ENCODE results near the gene UVRAG. TPM values are rescaled to one million over a fixed set of nuclear protein-coding genes. Genes with fewer than 3 reads are reported as not detected.

UVRAG gene
- total and polyA plus RNA-seq, 4 donors = 4.4 to 15.1 (median 10.0) TPM

DNA sequence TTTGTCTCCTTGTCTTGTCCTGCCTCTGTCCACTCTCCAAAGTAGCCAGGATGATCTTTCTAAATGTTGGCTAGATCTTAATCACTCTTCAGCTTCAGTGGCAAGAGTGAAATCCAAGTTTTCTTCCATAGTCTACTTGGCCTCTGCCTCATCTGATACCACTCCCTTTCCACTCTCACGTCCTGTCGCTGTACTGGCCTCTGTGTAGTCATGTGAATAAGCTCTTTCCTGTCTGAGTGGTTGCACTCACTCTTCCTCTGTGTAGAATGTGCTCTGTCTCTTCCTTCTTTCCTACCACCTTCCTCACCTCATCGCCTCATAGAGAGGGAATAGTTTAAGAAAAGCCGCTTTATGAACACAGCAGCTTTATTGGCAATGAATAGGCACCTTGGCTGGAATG, 304.8 kb downstream of the UVRAG start:
- H3K27ac ChIP-seq (ENCODE audit: low read depth in 1 of 2, low read length in 2 of 2) = no peak overlapping the region
- no peaks in the 10 kb centered on the region for H3K9me3 ChIP-seq (ENCODE audit: control insufficient read depth in 4 of 4, low read length in 3 of 4)
- no peak overlapping the region for H3K9ac ChIP-seq (ENCODE audit: low read depth in 1 of 2, low read length in 2 of 2)
- no peaks in the 10 kb centered on the region for H3K27me3 ChIP-seq (ENCODE audit: control insufficient read depth in 4 of 4, insufficient read depth in 4 of 4, low read length in 3 of 4)
- WGBS = 72% methylated on average over 4 of the region's 4 CpGs
- H3K4me3 ChIP-seq (ENCODE audit: low read depth in 1 of 3, low read length in 3 of 3) = no peak overlapping the region
- no peaks in the 10 kb centered on the region for H3K4me1 ChIP-seq (ENCODE audit: control insufficient read depth in 4 of 4, insufficient read depth in 4 of 4, low read length in 3 of 4)
- TF ChIP-seq HNF4A (conservative IDR thresholded peaks at IDR 0.05) (no peak), RAD21 (IDR thresholded peaks at IDR 0.05) (no peak), TAF1 (conservative IDR thresholded peaks at IDR 0.05) (no peak), FOXA1 (IDR thresholded peaks at IDR 0.05) (no peak), EGR1 (IDR thresholded peaks at IDR 0.05; ENCODE audit: low read depth in 2 of 2) (no peak)
- TF ChIP-seq, protein P1, sequence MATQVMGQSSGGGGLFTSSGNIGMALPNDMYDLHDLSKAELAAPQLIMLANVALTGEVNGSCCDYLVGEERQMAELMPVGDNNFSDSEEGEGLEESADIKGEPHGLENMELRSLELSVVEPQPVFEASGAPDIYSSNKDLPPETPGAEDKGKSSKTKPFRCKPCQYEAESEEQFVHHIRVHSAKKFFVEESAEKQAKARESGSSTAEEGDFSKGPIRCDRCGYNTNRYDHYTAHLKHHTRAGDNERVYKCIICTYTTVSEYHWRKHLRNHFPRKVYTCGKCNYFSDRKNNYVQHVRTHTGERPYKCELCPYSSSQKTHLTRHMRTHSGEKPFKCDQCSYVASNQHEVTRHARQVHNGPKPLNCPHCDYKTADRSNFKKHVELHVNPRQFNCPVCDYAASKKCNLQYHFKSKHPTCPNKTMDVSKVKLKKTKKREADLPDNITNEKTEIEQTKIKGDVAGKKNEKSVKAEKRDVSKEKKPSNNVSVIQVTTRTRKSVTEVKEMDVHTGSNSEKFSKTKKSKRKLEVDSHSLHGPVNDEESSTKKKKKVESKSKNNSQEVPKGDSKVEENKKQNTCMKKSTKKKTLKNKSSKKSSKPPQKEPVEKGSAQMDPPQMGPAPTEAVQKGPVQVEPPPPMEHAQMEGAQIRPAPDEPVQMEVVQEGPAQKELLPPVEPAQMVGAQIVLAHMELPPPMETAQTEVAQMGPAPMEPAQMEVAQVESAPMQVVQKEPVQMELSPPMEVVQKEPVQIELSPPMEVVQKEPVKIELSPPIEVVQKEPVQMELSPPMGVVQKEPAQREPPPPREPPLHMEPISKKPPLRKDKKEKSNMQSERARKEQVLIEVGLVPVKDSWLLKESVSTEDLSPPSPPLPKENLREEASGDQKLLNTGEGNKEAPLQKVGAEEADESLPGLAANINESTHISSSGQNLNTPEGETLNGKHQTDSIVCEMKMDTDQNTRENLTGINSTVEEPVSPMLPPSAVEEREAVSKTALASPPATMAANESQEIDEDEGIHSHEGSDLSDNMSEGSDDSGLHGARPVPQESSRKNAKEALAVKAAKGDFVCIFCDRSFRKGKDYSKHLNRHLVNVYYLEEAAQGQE (IDR thresholded peaks at IDR 0.05) = no peak
- peaks cover 0 to 7% (median 2%) of the 10 kb centered on the region in 4 donors for H3K36me3 ChIP-seq (ENCODE audit: control insufficient read depth in 4 of 4, insufficient read depth in 3 of 4, low read depth in 1 of 4, low read length in 3 of 4)
- no peak for DNase-seq (ENCODE audit: low spot score)

DNA sequence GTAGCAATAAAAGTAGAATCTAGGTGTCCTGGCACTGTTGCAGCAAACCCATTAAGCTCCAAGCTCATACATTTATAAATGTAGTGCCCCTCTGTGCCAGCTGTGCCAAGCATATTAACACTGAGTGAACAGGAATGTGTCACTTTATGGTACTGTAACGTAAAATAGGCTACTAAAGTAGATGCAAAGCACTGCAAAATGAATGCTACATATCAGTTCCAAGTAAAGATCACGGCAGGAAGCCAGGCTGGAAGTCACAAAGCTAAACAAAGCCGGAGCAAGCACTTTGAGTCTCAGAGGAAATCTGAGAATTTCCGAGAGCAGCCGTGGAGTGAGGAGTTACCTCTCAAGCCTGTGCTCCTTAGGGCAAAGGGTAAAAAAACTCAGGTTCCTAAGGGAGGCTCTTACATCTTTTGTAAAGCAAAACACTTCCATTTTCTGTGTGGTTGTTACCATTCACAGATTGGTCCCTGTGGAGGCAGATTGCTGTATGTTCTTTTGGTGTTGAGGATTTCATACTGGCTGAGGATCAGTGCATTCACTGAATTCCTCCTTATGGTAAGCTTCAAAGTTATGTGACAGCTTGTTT, 305.6 kb downstream of the UVRAG start:
- no peak for DNase-seq (ENCODE audit: low spot score)
- H3K4me3 ChIP-seq (ENCODE audit: low read depth in 1 of 3, low read length in 3 of 3) = no peak overlapping the region
- H3K4me1 ChIP-seq (ENCODE audit: control insufficient read depth in 4 of 4, insufficient read depth in 4 of 4, low read length in 3 of 4) = no peaks in the 10 kb centered on the region
- no peak overlapping the region for H3K27ac ChIP-seq (ENCODE audit: low read depth in 1 of 2, low read length in 2 of 2)
- peaks cover 0 to 7% (median 2%) of the 10 kb centered on the region in 4 donors for H3K36me3 ChIP-seq (ENCODE audit: control insufficient read depth in 4 of 4, insufficient read depth in 3 of 4, low read depth in 1 of 4, low read length in 3 of 4)
- no peak overlapping the region for H3K9ac ChIP-seq (ENCODE audit: low read depth in 1 of 2, low read length in 2 of 2)
- no peaks in the 10 kb centered on the region for H3K27me3 ChIP-seq (ENCODE audit: control insufficient read depth in 4 of 4, insufficient read depth in 4 of 4, low read length in 3 of 4)
- 69% methylated on average over 5 of the region's 5 CpGs for WGBS
- H3K9me3 ChIP-seq (ENCODE audit: control insufficient read depth in 4 of 4, low read length in 3 of 4) = no peaks in the 10 kb centered on the region
- TF ChIP-seq, protein P2, sequence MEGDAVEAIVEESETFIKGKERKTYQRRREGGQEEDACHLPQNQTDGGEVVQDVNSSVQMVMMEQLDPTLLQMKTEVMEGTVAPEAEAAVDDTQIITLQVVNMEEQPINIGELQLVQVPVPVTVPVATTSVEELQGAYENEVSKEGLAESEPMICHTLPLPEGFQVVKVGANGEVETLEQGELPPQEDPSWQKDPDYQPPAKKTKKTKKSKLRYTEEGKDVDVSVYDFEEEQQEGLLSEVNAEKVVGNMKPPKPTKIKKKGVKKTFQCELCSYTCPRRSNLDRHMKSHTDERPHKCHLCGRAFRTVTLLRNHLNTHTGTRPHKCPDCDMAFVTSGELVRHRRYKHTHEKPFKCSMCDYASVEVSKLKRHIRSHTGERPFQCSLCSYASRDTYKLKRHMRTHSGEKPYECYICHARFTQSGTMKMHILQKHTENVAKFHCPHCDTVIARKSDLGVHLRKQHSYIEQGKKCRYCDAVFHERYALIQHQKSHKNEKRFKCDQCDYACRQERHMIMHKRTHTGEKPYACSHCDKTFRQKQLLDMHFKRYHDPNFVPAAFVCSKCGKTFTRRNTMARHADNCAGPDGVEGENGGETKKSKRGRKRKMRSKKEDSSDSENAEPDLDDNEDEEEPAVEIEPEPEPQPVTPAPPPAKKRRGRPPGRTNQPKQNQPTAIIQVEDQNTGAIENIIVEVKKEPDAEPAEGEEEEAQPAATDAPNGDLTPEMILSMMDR (IDR thresholded peaks at IDR 0.05; ENCODE audit: low read depth, low read length, missing input control) = no peak
- TF ChIP-seq, protein P3, sequence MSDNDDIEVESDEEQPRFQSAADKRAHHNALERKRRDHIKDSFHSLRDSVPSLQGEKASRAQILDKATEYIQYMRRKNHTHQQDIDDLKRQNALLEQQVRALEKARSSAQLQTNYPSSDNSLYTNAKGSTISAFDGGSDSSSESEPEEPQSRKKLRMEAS (IDR thresholded peaks at IDR 0.05) = no peak
- TF ChIP-seq TAF1 (conservative IDR thresholded peaks at IDR 0.05) (no peak), RXRA (IDR thresholded peaks at IDR 0.05) (no peak), FOXA1 (IDR thresholded peaks at IDR 0.05) (no peak), JUND (IDR thresholded peaks at IDR 0.05) (no peak), HNF4G (IDR thresholded peaks at IDR 0.05) (no peak), GABPA (IDR thresholded peaks at IDR 0.05 in 1 of 2, conservative IDR thresholded peaks at IDR 0.05 in 1 of 2) (no peak), NR2F2 (IDR thresholded peaks at IDR 0.05) (no peak), YY1 (IDR thresholded peaks at IDR 0.05) (no peak), SP1 (IDR thresholded peaks at IDR 0.05) (no peak), FOXA2 (IDR thresholded peaks at IDR 0.05) (no peak), RAD21 (IDR thresholded peaks at IDR 0.05) (no peak), EGR1 (IDR thresholded peaks at IDR 0.05; ENCODE audit: low read depth in 2 of 2) (no peak), HNF4A (conservative IDR thresholded peaks at IDR 0.05) (no peak)
- TF ChIP-seq, protein P4, sequence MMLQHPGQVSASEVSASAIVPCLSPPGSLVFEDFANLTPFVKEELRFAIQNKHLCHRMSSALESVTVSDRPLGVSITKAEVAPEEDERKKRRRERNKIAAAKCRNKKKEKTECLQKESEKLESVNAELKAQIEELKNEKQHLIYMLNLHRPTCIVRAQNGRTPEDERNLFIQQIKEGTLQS (IDR thresholded peaks at IDR 0.05) = no peak
- TF ChIP-seq, protein P1 (IDR thresholded peaks at IDR 0.05) = no peak
- TF ChIP-seq, protein P5, sequence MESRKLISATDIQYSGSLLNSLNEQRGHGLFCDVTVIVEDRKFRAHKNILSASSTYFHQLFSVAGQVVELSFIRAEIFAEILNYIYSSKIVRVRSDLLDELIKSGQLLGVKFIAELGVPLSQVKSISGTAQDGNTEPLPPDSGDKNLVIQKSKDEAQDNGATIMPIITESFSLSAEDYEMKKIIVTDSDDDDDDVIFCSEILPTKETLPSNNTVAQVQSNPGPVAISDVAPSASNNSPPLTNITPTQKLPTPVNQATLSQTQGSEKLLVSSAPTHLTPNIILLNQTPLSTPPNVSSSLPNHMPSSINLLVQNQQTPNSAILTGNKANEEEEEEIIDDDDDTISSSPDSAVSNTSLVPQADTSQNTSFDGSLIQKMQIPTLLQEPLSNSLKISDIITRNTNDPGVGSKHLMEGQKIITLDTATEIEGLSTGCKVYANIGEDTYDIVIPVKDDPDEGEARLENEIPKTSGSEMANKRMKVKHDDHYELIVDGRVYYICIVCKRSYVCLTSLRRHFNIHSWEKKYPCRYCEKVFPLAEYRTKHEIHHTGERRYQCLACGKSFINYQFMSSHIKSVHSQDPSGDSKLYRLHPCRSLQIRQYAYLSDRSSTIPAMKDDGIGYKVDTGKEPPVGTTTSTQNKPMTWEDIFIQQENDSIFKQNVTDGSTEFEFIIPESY (IDR thresholded peaks at IDR 0.05) = no peak
